PFSK-1 (cell line): Measurements from ENCODE around the gene BCORL1.

Experiments used
- FOXP2 ChIP-seq: optimal IDR thresholded peaks from 2 replicates; pipeline ENCODE3; 2011; ENCODE audit warnings: borderline replicate concordance, control low read depth, inconsistent platforms; ENCODE audit not compliant: insufficient read depth; ENCODE audit errors: extremely low read length, extremely low read depth
- POLR2AphosphoS5 ChIP-seq: IDR thresholded peaks from 2 replicates; pipeline ENCODE4 v1.6.1; 2012; ENCODE audit warnings: low read depth, mild to moderate bottlenecking, control low read depth, low read length, moderate library complexity
- REST ChIP-seq, 2 experiments: IDR thresholded peaks; 2 replicates each; pipeline versions ENCODE4 v1.6.1 to v1.8.0; 2011 to 2012; ENCODE audit warnings: low read depth in 2 of 2, low read length in 2 of 2, control low read depth in 1 of 2, inconsistent platforms in 1 of 2, mild to moderate bottlenecking in 1 of 2, moderate library complexity in 1 of 2; ENCODE audit not compliant: insufficient read depth in 1 of 2
- SIN3A ChIP-seq: IDR thresholded peaks from 2 replicates; pipeline ENCODE4 v1.6.1; 2012; ENCODE audit warnings: mild to moderate bottlenecking, low read length, moderate library complexity, borderline replicate concordance; ENCODE audit not compliant: insufficient read depth
- TAF1 ChIP-seq: IDR thresholded peaks from 2 replicates; pipeline ENCODE4 v1.6.1; 2012; ENCODE audit warnings: low read length, control low read depth, borderline replicate concordance; ENCODE audit not compliant: insufficient read depth

Gene BCORL1

GRCh38 chrX:130083107-130083490 lies 100.7 kb downstream of the BCORL1 start:
- no peak for TF ChIP-seq SIN3A
- no peak for TF ChIP-seq TAF1
- TF ChIP-seq FOXP2 = no peak
- TF ChIP-seq REST (IDR thresholded peaks at IDR 0.05; ENCODE audit: insufficient read depth in 1 of 2, low read depth in 2 of 2, low read length in 2 of 2) = no peak
- no peak for TF ChIP-seq POLR2AphosphoS5

- TF ChIP-seq FOXP2 = no peak
- TF ChIP-seq TAF1 = no peak
- TF ChIP-seq REST (IDR thresholded peaks at IDR 0.05; ENCODE audit: insufficient read depth in 1 of 2, low read depth in 2 of 2, low read length in 2 of 2) = no peak
- TF ChIP-seq SIN3A = no peak
- TF ChIP-seq POLR2AphosphoS5 = no peak
These were observed 101.4 kb downstream of the BCORL1 start for GRCh38 chrX:130083656-130084382.

GRCh38 chrX:130084631-130085237 lies 102.3 kb downstream of the BCORL1 start:
- TF ChIP-seq FOXP2 (no peak), SIN3A (no peak), POLR2AphosphoS5 (no peak), TAF1 (no peak), REST (IDR thresholded peaks at IDR 0.05; ENCODE audit: insufficient read depth in 1 of 2, low read depth in 2 of 2, low read length in 2 of 2) (no peak)

- TF ChIP-seq SIN3A = no peak
- TF ChIP-seq FOXP2 = no peak
- no peak for TF ChIP-seq REST (IDR thresholded peaks at IDR 0.05; ENCODE audit: insufficient read depth in 1 of 2, low read depth in 2 of 2, low read length in 2 of 2)
- TF ChIP-seq TAF1 = no peak
These were observed 103.4 kb downstream of the BCORL1 start for GRCh38 chrX:130085551-130086446.
